Keratinocyte (primary cell): ENCODE measurements around the gene PHRF1. TPM values are rescaled to one million over a fixed set of nuclear protein-coding genes. Genes with fewer than 3 reads are reported as not detected.

Source experiments
- DNase-seq: peaks from one replicate; pipeline ENCODE4 v3.0.0-alpha.2; 2011; ENCODE audit warnings: low read depth, missing footprints, low spot score
- FAIRE-seq: peaks from 2 replicates; lab custom pipeline; 2011; peaks lifted over from hg19 to GRCh38; lab: Jason Lieb, UNC
- H2AFZ ChIP-seq: 2 replicates; pipeline ENCODE4 v1.6.0; 2012; ENCODE audit warnings: low read length, control low read depth, inconsistent platforms; ENCODE audit not compliant: control insufficient read depth
- H3K27ac ChIP-seq: 2 replicates; pipeline ENCODE4 v1.5.1; 2011; ENCODE audit warnings: low read length; ENCODE audit not compliant: control insufficient read depth, insufficient read depth
- H3K27me3 ChIP-seq: 3 replicates; pipeline ENCODE4 v1.6.0; 2011; ENCODE audit warnings: low read length; ENCODE audit not compliant: control insufficient read depth, insufficient read depth; ENCODE audit errors: extremely low read depth
- H3K36me3 ChIP-seq, 2 experiments: 2 replicates in 1 of 2; 3 replicates in 1 of 2; pipeline ENCODE4 v1.5.1; 2011; ENCODE audit warnings: low read length in 2 of 2, mild to moderate bottlenecking in 1 of 2; ENCODE audit not compliant: control insufficient read depth in 2 of 2, insufficient read depth in 2 of 2; ENCODE audit errors: extremely low read depth in 1 of 2
- H3K4me1 ChIP-seq: 3 replicates; pipeline ENCODE4 v1.5.1; 2011; ENCODE audit warnings: low read length; ENCODE audit not compliant: control insufficient read depth, insufficient read depth; ENCODE audit errors: extremely low read depth
- H3K4me2 ChIP-seq: 3 replicates; pipeline ENCODE4 v1.6.0; 2011; ENCODE audit warnings: low read depth, low read length; ENCODE audit not compliant: control insufficient read depth, insufficient read depth; ENCODE audit errors: extremely low read depth
- H3K4me3 ChIP-seq, 3 experiments: fragments of 200-600 bp in 1 of 3; sonication (generic) in 1 of 3; 2 replicates in 2 of 3; 3 replicates in 1 of 3; pipeline ENCODE4 v1.5.1; 2011 to 2016; ENCODE audit warnings: low read length in 3 of 3, mild to moderate bottlenecking in 3 of 3, control low read depth in 2 of 3, inconsistent platforms in 1 of 3, low read depth in 1 of 3, mixed read lengths in 1 of 3, mixed run types in 1 of 3, moderate library complexity in 1 of 3; ENCODE audit not compliant: control insufficient read depth in 2 of 3, insufficient read depth in 2 of 3; ENCODE audit errors: extremely low read depth in 1 of 3
- H3K79me2 ChIP-seq: 2 replicates; pipeline ENCODE4 v1.6.0; 2012; ENCODE audit warnings: low read length; ENCODE audit not compliant: control insufficient read depth, insufficient read depth
- H3K9ac ChIP-seq: 3 replicates; pipeline ENCODE4 v1.6.0; 2011; ENCODE audit warnings: low read length; ENCODE audit not compliant: control insufficient read depth, insufficient read depth; ENCODE audit errors: extremely low read depth
- H3K9me1 ChIP-seq: 3 replicates; pipeline ENCODE4 v1.6.0; 2011; ENCODE audit warnings: low read length; ENCODE audit not compliant: control insufficient read depth, insufficient read depth; ENCODE audit errors: extremely low read depth
- H3K9me3 ChIP-seq: 2 replicates; pipeline ENCODE4 v1.5.1; 2012; ENCODE audit warnings: low read depth, low read length; ENCODE audit not compliant: control insufficient read depth
- H4K20me1 ChIP-seq: 3 replicates; pipeline ENCODE4 v1.6.0; 2011; ENCODE audit warnings: low read length; ENCODE audit not compliant: control insufficient read depth, insufficient read depth; ENCODE audit errors: extremely low read depth
- EZH2 ChIP-seq: IDR thresholded peaks from one replicate; pipeline ENCODE4 v1.6.1; 2012; ENCODE audit warnings: inconsistent platforms, mild to moderate bottlenecking, low read length, moderate library complexity
- dilution Hi-C: fragments of 300-500 bp; cut with MboI; formaldehyde crosslinking; loops from one replicate; pipeline ENCODE4 v1.7.0; 2020; ENCODE audit warnings: low sequenced_read_pairs; ENCODE audit not compliant: extremely low pct_ligation_motif_present
- polyA plus RNA-seq, 5 experiments: library from polyadenylated mRNA; depleted of rRNA in 3 of 5; stranded (reverse) in 3 of 5; stranded (forward) in 1 of 5; unstranded in 1 of 5; fragments of >200 nt; gene quantifications; 1 replicate in 1 of 5; 2 replicates in 3 of 5; 3 replicates in 1 of 5; pipeline versions ENCODE4 v1.2.1 to v1.2.3, GENCODE V29; 2011 to 2012; ENCODE audit warnings: missing spikeins in 2 of 5, low read depth in 1 of 5, low replicate concordance in 1 of 5
- TF ChIP-seq, protein P1 (sequence below), 3 experiments: IDR thresholded peaks in 1 of 3; conservative IDR thresholded peaks in 1 of 3; optimal IDR thresholded peaks in 1 of 3; 2 replicates in 2 of 3; 3 replicates in 1 of 3; pipeline versions ENCODE3 to v1.5.1; 2011; ENCODE audit warnings: low read length in 3 of 3, mild to moderate bottlenecking in 3 of 3, moderate library complexity in 2 of 3, control low read depth in 1 of 3, inconsistent platforms in 1 of 3; ENCODE audit not compliant: insufficient read depth in 2 of 3; ENCODE audit errors: extremely low read depth in 1 of 3

PHRF1 gene
- polyA plus RNA-seq, 1 donor (not counting 4 experiments of a cell fraction or from before 2014, with no cell fraction given): 10.7 TPM

DNA sequence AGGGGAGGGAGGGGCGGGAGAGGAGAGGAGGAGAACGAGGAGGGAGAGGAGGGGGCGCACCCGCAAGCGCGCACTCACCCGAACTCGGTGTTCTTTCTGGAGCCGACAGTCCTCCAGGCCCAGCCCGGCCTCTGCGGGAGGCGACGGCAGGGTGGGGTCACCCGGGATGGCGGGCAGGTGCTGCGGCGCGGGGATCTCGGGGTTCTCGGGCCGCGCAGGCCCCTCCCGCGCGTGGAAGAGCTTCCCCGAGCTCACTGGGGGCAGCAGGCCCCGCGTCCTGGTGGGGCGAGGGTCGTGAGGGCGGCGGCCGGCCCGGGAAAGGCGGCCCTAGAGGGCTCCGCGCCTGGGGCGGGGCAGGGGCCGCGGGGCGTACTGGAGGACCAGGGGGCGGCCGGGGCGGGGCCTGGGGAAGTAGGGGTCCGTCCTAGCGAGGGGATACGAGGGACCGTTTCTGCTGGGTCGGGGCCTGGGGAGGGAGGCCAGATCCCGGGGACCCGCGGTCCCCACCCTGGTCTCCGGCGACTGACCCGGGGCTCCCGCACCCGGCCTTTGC lies 21.0 kb upstream of the PHRF1 start:
- TF ChIP-seq, protein P1, sequence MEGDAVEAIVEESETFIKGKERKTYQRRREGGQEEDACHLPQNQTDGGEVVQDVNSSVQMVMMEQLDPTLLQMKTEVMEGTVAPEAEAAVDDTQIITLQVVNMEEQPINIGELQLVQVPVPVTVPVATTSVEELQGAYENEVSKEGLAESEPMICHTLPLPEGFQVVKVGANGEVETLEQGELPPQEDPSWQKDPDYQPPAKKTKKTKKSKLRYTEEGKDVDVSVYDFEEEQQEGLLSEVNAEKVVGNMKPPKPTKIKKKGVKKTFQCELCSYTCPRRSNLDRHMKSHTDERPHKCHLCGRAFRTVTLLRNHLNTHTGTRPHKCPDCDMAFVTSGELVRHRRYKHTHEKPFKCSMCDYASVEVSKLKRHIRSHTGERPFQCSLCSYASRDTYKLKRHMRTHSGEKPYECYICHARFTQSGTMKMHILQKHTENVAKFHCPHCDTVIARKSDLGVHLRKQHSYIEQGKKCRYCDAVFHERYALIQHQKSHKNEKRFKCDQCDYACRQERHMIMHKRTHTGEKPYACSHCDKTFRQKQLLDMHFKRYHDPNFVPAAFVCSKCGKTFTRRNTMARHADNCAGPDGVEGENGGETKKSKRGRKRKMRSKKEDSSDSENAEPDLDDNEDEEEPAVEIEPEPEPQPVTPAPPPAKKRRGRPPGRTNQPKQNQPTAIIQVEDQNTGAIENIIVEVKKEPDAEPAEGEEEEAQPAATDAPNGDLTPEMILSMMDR (optimal IDR thresholded peaks at IDR 0.05 in 1 of 3, IDR thresholded peaks at IDR 0.05 in 1 of 3, conservative IDR thresholded peaks at IDR 0.05 in 1 of 3; ENCODE audit: extremely low read depth in 1 of 3, insufficient read depth in 2 of 3, low read length in 3 of 3): peak in 1 of 3 experiments; percentile 3
- no peak for TF ChIP-seq EZH2
- no peak overlapping the region for H3K9ac ChIP-seq
- H3K4me3 ChIP-seq: peak overlapping the region in 1 of 3 experiments; percentile 16
- peaks cover 8% of the 10 kb centered on the region for H3K4me1 ChIP-seq
- dilution Hi-C loops: no loop called here
- peak overlapping the region; percentile 45 for H3K4me2 ChIP-seq
- no peaks in the 10 kb centered on the region for H4K20me1 ChIP-seq
- H2AFZ ChIP-seq: no peak overlapping the region
- DNase-seq (no peak), FAIRE-seq (no peak)
- H3K27ac ChIP-seq: no peak overlapping the region
- no peaks in the 10 kb centered on the region for H3K9me1 ChIP-seq
- peaks cover 31% of the 10 kb centered on the region for H3K27me3 ChIP-seq
- no peaks in the 10 kb centered on the region for H3K36me3 ChIP-seq
- H3K79me2 ChIP-seq: no peaks in the 10 kb centered on the region
- no peaks in the 10 kb centered on the region for H3K9me3 ChIP-seq

DNA sequence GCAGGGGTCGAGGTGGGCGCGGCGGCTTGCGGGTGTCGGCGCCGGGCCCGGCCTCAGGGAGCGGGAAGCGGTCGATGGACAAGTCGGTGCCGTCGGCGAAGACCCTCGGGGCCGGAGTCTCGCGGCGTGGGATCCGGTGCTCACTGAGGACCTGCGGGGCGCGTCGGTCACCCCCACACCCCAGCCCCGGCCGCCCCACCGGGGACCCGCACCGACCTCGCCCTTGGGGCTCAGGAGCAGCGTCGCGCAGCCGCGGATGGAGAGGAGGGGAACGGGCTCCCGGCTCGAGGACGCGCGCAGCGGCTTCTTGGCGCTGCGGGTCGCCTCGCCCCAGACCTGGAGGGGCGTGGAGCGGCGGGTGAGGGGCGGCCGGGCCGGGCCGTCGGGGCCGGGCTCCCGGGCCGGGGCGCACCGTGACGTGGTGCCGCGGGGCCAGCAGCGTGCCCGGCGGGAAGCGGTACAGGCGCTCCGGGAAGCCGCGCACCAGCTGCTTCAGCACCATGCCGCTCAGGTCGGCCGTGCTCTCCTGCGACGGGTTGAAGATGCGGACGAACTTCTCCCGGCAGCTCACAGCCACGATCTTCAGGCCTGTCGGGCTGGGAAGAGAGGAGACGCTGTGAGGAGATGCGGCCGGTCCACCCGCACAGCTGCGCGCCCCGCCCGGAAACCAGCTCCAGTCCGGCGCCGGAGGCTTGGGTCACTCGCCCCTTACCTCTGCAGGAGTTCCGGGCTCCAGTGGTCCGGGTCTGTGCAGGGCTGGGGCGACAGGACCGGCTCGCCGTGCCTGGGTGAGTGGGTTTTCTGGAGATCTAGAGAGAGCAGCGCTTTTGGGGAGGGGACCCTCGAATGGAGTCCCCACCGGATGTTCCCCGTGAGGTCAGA lies 20.2 kb upstream of the PHRF1 start:
- H3K27ac ChIP-seq: no peak overlapping the region
- H3K79me2 ChIP-seq: no peaks in the 10 kb centered on the region
- peak; percentile 88 for TF ChIP-seq EZH2
- TF ChIP-seq, protein P1 (optimal IDR thresholded peaks at IDR 0.05 in 1 of 3, IDR thresholded peaks at IDR 0.05 in 1 of 3, conservative IDR thresholded peaks at IDR 0.05 in 1 of 3; ENCODE audit: extremely low read depth in 1 of 3, insufficient read depth in 2 of 3, low read length in 3 of 3): no peak
- H3K9ac ChIP-seq: no peak overlapping the region
- no peaks in the 10 kb centered on the region for H3K36me3 ChIP-seq
- H3K4me2 ChIP-seq: no peak overlapping the region
- no peak overlapping the region for H2AFZ ChIP-seq
- H3K27me3 ChIP-seq: peaks cover 31% of the 10 kb centered on the region
- H3K9me3 ChIP-seq: no peaks in the 10 kb centered on the region
- peaks cover 8% of the 10 kb centered on the region for H3K4me1 ChIP-seq
- no peaks in the 10 kb centered on the region for H4K20me1 ChIP-seq
- FAIRE-seq: no peak
- no peak for DNase-seq
- H3K4me3 ChIP-seq: no peak overlapping the region
- dilution Hi-C loops: no loop called here
- H3K9me1 ChIP-seq: no peaks in the 10 kb centered on the region
